Measurements from ENCODE around the gene YOD1. TPM values are rescaled to one million over a fixed set of nuclear protein-coding genes. Genes with fewer than 3 reads are reported as not detected.

The YOD1 gene
- total RNA-seq, 1 experiment from 2014 or later = 63.9 TPM

DNA sequence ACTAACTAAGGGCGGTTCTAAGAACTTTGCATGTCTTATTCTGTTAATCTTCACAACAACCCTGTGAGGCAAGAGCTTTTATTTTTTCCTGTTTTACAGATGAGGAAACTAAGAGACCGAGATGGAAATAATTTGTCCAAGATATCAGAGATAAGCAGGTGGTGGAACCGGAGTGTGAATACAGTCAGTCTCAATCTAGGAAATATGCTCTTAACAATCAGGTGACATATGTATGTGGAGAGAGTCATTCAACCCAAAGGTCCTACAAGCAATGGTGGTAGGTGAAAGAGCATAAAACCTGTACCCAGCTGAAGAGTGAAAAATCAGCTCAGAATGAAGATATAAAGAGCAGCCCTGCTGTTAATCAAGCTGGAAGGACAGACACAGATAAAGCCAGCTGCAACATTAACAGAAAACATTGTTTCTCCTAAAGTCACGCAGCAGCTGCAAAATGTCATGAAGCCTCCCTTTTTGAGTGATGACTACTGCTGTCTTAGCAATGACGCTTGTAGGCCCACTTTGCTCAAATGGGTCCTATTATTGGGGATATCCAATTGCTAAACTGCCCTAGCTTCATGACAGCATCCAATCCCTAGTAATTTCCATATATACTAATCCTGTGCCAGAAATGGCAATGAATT is 50.2 kb downstream of the YOD1 start:
- no peaks in the 10 kb centered on the region for H3K79me2 ChIP-seq (ENCODE audit: low read length)
- ATAC-seq = no peak
- no peaks in the 10 kb centered on the region for H3K9me2 ChIP-seq (replicated peaks; ENCODE audit: low read length)
- H3F3A ChIP-seq (ENCODE audit: low read length, unreplicated experiment) = peaks cover 4% of the 10 kb centered on the region
- H3K4me3 ChIP-seq (ENCODE audit: low read length) = no peak overlapping the region
- intact Hi-C loops (cut with micrococcal nuclease) = no loop called here
- H2AFZ ChIP-seq (ENCODE audit: low read length) = no peak overlapping the region
- ChIA-PET CTCF (interaction anchor here (0.5 kb wide), 1 partner anchor 57 kb away, joined by 11 read pairs; no protein-coding TSS in a partner anchor), POLR2A (ENCODE audit: unreplicated experiment) (no interaction called here)
- TF ChIP-seq EZH2 (IDR thresholded peaks at IDR 0.05; ENCODE audit: low read length, unreplicated experiment) = no peak
- no peak for TF ChIP-seq EZH2phosphoT487 (IDR thresholded peaks at IDR 0.05; ENCODE audit: borderline replicate concordance, low read length)
- TF ChIP-seq, protein P1, sequence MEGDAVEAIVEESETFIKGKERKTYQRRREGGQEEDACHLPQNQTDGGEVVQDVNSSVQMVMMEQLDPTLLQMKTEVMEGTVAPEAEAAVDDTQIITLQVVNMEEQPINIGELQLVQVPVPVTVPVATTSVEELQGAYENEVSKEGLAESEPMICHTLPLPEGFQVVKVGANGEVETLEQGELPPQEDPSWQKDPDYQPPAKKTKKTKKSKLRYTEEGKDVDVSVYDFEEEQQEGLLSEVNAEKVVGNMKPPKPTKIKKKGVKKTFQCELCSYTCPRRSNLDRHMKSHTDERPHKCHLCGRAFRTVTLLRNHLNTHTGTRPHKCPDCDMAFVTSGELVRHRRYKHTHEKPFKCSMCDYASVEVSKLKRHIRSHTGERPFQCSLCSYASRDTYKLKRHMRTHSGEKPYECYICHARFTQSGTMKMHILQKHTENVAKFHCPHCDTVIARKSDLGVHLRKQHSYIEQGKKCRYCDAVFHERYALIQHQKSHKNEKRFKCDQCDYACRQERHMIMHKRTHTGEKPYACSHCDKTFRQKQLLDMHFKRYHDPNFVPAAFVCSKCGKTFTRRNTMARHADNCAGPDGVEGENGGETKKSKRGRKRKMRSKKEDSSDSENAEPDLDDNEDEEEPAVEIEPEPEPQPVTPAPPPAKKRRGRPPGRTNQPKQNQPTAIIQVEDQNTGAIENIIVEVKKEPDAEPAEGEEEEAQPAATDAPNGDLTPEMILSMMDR (conservative IDR thresholded peaks at IDR 0.05; ENCODE audit: low read depth, low read length) = no peak
- H4K20me1 ChIP-seq (ENCODE audit: low read length) = no peaks in the 10 kb centered on the region
- BruUV-seq (replicated peaks) = no TSS peak
- no peaks in the 10 kb centered on the region for H3K9me3 ChIP-seq (ENCODE audit: low read length)
- no peak overlapping the region for H3K9ac ChIP-seq (ENCODE audit: low read length)
- H3K27ac ChIP-seq (ENCODE audit: low read length) = no peak overlapping the region
- no peak overlapping the region for H3K4me2 ChIP-seq (ENCODE audit: low read length)
- no peak for DNase-seq
- peaks cover 52% of the 10 kb centered on the region for H3K4me1 ChIP-seq (ENCODE audit: insufficient read depth, low read length)
- no peaks in the 10 kb centered on the region for H3K27me3 ChIP-seq (ENCODE audit: low read length)
- H3K36me3 ChIP-seq (ENCODE audit: low read depth, low read length) = no peaks in the 10 kb centered on the region

DNA sequence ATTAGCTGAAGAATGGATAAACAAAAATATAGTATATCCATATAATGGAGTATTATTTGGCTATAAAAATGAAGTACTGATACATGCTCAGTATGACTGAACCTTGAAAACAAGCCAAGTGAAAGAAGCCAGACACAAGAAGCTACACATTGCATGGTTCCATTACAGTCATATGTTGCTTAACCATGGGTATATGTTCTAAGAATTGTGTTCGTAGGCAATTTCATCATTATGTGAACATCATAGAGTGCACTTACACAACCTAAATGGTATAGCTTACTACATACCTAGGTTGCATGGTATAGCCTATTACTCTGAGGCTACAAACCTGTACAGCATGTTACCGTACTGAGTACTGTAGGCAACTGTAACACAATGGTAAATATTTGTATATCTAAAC is 52.2 kb downstream of the YOD1 start:
- TF ChIP-seq EZH2 (IDR thresholded peaks at IDR 0.05; ENCODE audit: low read length, unreplicated experiment) (no peak), EZH2phosphoT487 (IDR thresholded peaks at IDR 0.05; ENCODE audit: borderline replicate concordance, low read length) (no peak)
- TF ChIP-seq, protein P1 (conservative IDR thresholded peaks at IDR 0.05; ENCODE audit: low read depth, low read length) = no peak
- peaks cover 4% of the 10 kb centered on the region for H3F3A ChIP-seq (ENCODE audit: low read length, unreplicated experiment)
- ChIA-PET CTCF (no interaction called here), POLR2A (ENCODE audit: unreplicated experiment) (no interaction called here)
- no peaks in the 10 kb centered on the region for H3K9me3 ChIP-seq (ENCODE audit: low read length)
- DNase-seq (no peak), ATAC-seq (no peak)
- no peaks in the 10 kb centered on the region for H4K20me1 ChIP-seq (ENCODE audit: low read length)
- no peak overlapping the region for H2AFZ ChIP-seq (ENCODE audit: low read length)
- H3K27me3 ChIP-seq (ENCODE audit: low read length) = no peaks in the 10 kb centered on the region
- H3K36me3 ChIP-seq (ENCODE audit: low read depth, low read length) = no peaks in the 10 kb centered on the region
- H3K4me1 ChIP-seq (ENCODE audit: insufficient read depth, low read length) = peaks cover 33% of the 10 kb centered on the region
- H3K79me2 ChIP-seq (ENCODE audit: low read length) = no peaks in the 10 kb centered on the region
- intact Hi-C loops (cut with micrococcal nuclease) = no loop called here
- BruUV-seq (replicated peaks) = no TSS peak
- no peak overlapping the region for H3K4me3 ChIP-seq (ENCODE audit: low read length)
- no peaks in the 10 kb centered on the region for H3K9me2 ChIP-seq (replicated peaks; ENCODE audit: low read length)
- H3K9ac ChIP-seq (ENCODE audit: low read length) = no peak overlapping the region
- H3K27ac ChIP-seq (ENCODE audit: low read length) = no peak overlapping the region
- H3K4me2 ChIP-seq (ENCODE audit: low read length) = no peak overlapping the region

Other genes starting within 250 kb of the YOD1 start
- gene IL20, start 185.6 kb downstream of the YOD1 start, total RNA-seq (2014; rRNA removed) = not detected in 2 replicates
- 1.8 and 1.9 TPM in 2 replicates for gene IL24, start 153.8 kb downstream of the YOD1 start, total RNA-seq (2014; rRNA removed)
- 1.5 and 4.6 TPM in 2 replicates for gene FCMR, start 129.3 kb downstream of the YOD1 start, total RNA-seq (2014; rRNA removed)
- not detected in 2 replicates for gene PIGR, start 104.7 kb downstream of the YOD1 start, total RNA-seq (2014; rRNA removed)
- not detected in 2 replicates for gene FCAMR, start 80.7 kb downstream of the YOD1 start, total RNA-seq (2014; rRNA removed)
- 34.9 and 36.2 TPM in 2 replicates for gene C1orf116, start 18.5 kb downstream of the YOD1 start, total RNA-seq (2014; rRNA removed)
- gene PFKFB2, start 2.1 kb upstream of the YOD1 start, total RNA-seq (2014; rRNA removed) = 37.5 and 48.6 TPM in 2 replicates
- gene C4BPB, start 37.7 kb upstream of the YOD1 start, total RNA-seq (2014; rRNA removed) = not detected in 2 replicates
- gene C4BPA, start 53.0 kb upstream of the YOD1 start, total RNA-seq (2014; rRNA removed) = not detected in 2 replicates

Data from PC-3 (cell line).